ENCODE measurements around the gene FBXL14.

DNA sequence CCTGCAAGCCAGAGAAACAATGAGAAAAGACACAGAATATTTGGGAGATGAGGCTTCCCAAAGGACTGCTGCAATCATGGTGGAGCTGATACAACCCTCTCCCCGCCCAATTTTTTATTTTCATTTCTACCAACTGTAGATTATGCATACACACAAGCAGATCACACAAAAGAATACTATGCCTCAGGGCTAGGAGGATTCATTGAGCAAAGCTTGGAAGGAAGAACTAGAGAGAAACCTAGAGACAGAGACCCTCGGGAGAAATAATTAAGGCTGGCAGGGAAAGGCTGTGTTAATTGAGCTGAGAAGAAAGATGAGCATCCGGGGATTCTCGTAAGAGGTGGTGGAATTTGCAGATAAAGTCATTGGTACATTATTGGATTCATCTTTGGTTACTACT, 24.8 kb upstream of the FBXL14 start:
- TF ChIP-seq POLR2A (IDR thresholded peaks at IDR 0.05; ENCODE audit: low read depth, low read length) (no peak), POLR2AphosphoS5 (IDR thresholded peaks at IDR 0.05; ENCODE audit: low read depth, low read length) (no peak), TAF1 (IDR thresholded peaks at IDR 0.05; ENCODE audit: low read depth, low read length) (no peak)

Measured in GM12891 (cell line).